Ectodermal cell (in vitro differentiated cells): ENCODE data around the gene PEMT.

Experiments used
- H3K27ac ChIP-seq: 2 replicates; pipeline ENCODE4 v1.7.0; 2013; ENCODE audit warnings: mild to moderate bottlenecking, low read depth, low read length; ENCODE audit not compliant: insufficient read depth, poor library complexity, severe bottlenecking
- H3K27me3 ChIP-seq: 2 replicates; pipeline ENCODE4 v1.7.0; 2013; ENCODE audit warnings: mild to moderate bottlenecking, low read length; ENCODE audit not compliant: insufficient read depth, control insufficient read depth, poor library complexity, severe bottlenecking
- H3K36me3 ChIP-seq: one replicate; pipeline ENCODE4 v1.7.0; 2013; ENCODE audit warnings: low read length; ENCODE audit not compliant: control insufficient read depth, insufficient read depth
- H3K4me1 ChIP-seq: one replicate; pipeline ENCODE4 v1.7.0; 2013; ENCODE audit warnings: low read length; ENCODE audit not compliant: control insufficient read depth, insufficient read depth
- H3K4me3 ChIP-seq: 2 replicates; pipeline ENCODE4 v1.7.0; 2013; ENCODE audit warnings: low read depth, low read length, control low read depth; ENCODE audit not compliant: insufficient read depth
- H3K9me3 ChIP-seq: 2 replicates; pipeline ENCODE4 v1.7.0; 2013; ENCODE audit warnings: mild to moderate bottlenecking, low read length, moderate library complexity; ENCODE audit not compliant: control insufficient read depth
- WGBS, 2 experiments: methylation state at CpG; one replicate each; pipeline ENCODE4 v1.1.7; 2013; ENCODE audit warnings: missing lambda C conversion rate in 2 of 2; 5-methylcytosine and 5-hydroxymethylcytosine counted together

Gene PEMT

DNA sequence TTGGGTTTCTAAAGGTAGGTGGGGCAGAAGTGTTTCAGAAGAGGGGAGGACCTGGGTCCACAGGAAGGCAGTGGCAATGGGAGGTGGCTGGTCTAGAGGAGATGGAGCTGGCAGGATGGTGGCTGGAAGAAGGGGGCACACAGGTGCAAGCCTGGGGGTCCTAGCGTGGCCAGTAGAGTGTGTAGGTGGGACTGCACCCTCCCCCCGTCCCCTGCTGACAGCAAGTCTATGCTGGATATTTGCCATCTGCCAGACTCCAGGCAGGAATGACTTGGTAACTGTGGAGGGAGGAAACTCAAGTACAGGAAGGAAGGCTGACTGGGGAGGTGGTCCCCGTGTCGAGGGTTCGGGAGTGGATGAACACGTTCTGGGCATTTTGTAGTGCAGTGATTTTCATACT is 106.1 kb downstream of the PEMT start:
- H3K36me3 ChIP-seq, result no peaks in the 10 kb centered on the region
- WGBS, 2 experiments, result 98% methylated on average over 6 of the region's 6 CpGs
- no peaks in the 10 kb centered on the region for H3K27me3 ChIP-seq
- no peak overlapping the region for H3K4me3 ChIP-seq
- no peaks in the 10 kb centered on the region for H3K9me3 ChIP-seq
- H3K4me1 ChIP-seq, result no peaks in the 10 kb centered on the region
- no peak overlapping the region for H3K27ac ChIP-seq

DNA sequence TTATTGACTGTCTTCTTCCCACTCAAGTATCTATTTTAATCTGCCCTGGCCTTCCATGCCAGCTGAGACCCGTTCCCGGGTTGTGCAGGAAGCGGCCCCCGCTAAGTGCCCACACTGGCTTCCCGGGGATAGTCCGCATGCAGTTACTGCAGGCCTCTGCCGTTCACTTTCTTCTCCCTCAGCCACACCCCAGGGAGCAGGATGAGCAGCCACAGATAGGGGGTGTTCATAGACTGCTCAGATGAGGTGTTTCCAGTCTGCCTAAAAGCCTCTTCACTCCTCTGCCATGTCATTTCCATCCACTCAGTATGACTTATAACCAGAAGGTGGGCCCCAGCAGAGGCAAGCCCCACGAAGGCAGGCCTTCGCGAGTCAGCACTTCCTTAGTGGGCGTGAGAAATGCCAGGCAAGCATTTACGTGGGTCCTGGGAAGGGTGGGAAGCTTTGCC is 107.0 kb downstream of the PEMT start:
- H3K27ac ChIP-seq, result no peak overlapping the region
- H3K4me3 ChIP-seq, result no peak overlapping the region
- WGBS, 2 experiments, result 78 to 80% methylated on average over 12 of the region's 12 CpGs
- no peaks in the 10 kb centered on the region for H3K9me3 ChIP-seq
- H3K4me1 ChIP-seq, result no peaks in the 10 kb centered on the region
- no peaks in the 10 kb centered on the region for H3K27me3 ChIP-seq
- no peaks in the 10 kb centered on the region for H3K36me3 ChIP-seq

DNA sequence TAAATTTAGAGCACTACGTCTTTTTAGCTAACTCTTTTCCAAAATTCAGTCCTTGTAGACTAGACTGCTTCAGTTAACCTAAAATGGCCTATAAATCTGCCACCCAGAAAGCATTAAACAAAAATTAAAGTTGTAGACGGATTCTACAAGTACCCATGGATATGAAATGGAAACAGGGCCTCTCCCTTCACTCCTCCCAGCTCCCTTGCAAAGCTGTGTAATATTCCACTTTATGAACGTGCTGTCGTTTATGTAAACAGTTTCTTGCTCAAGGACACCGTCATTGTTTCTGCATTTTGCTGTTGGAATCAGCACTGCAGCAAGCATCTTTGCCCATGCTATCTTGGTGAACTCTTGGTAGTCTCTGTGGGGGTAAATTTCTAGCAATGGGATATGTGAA is 109.6 kb downstream of the PEMT start:
- H3K9me3 ChIP-seq, result no peaks in the 10 kb centered on the region
- H3K36me3 ChIP-seq, result no peaks in the 10 kb centered on the region
- H3K4me1 ChIP-seq, result peaks cover 9% of the 10 kb centered on the region
- H3K27ac ChIP-seq, result no peak overlapping the region
- WGBS, 2 experiments, result 94 to 95% methylated on average over 5 of the region's 5 CpGs
- no peak overlapping the region for H3K4me3 ChIP-seq
- H3K27me3 ChIP-seq, result no peaks in the 10 kb centered on the region

DNA sequence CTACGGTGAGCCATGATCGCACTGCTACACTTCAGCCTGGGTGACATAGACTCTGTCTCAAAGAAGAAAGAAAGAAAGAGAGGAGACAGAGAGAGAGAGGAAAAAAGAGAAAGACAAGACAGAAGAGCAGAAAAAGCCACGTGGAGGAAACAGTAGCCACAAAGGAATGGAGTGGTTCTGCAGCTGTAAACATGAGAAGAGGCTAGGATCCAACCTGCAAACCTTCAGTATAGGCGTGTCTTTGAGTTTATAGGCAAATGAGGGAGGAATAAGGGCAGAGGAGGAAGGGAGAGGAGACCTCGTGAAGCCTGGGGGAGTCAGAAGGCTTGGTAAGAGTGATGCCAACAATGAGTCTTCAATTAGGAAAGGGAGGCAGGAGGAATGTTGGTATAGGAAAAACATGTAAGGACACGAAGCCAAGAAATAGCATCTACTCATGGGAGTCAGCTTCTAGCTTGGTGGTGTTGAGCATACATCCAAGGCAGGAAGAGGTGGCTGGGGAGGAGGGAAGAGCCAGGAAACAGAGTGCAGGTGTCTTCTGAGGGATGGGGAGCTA is 110.8 kb downstream of the PEMT start:
- Histone ChIP-seq H3K4me3 (no peak overlapping the region), H3K27me3 (no peaks in the 10 kb centered on the region), H3K9me3 (no peaks in the 10 kb centered on the region), H3K4me1 (peaks cover 9% of the 10 kb centered on the region), H3K27ac (no peak overlapping the region), H3K36me3 (no peaks in the 10 kb centered on the region)
- 94% methylated on average over 6 of the region's 6 CpGs for WGBS, 2 experiments

DNA sequence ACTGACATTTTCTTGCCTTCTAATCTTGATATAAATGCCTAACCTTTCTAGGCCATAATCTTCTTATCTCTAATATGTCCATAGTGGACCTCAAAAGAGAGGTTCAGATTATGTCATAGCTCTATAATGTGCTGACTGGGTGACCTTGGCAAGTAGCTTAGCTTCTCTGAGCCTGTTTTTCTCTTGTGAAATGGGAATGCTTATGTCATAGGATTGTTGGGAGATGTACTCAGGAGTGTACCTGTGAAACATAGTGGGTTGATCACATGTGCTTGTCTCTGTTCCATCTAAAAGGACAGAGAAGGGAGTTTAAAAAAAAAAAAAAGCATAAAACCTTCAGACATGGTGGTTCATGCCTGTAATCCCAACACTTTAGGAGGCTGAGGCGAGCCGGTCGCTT is 112.3 kb downstream of the PEMT start:
- 96% methylated on average over 3 of the region's 3 CpGs for WGBS, 2 experiments
- Histone ChIP-seq H3K27ac (no peak overlapping the region), H3K27me3 (no peaks in the 10 kb centered on the region), H3K4me3 (no peak overlapping the region), H3K4me1 (peaks cover 9% of the 10 kb centered on the region), H3K9me3 (no peaks in the 10 kb centered on the region), H3K36me3 (no peaks in the 10 kb centered on the region)

DNA sequence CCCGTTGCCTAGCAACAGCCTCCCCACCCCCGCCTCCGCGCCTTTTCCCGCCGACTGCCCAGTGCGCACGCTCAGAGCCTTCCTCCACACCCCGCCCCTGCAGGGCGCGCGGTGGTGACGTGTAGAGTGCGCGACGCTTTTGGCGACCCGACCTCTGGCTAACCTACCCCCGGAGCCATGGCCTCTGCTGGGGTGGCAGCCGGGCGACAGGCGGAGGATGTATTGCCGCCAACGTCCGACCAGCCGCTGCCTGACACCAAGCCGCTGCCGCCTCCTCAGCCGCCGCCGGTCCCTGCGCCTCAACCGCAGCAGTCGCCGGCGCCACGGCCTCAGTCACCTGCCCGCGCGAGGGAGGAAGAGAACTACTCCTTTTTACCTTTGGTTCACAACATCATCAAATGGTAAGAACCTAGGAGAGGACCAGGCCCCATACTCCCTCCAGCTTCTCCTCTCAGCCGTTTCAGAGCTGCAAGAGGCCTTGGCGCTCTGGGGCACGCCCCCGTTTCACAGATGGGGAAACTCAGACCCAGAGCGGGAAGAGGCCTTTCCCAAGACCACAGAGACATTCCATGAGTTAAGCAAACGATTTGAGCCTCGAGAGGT is 114.5 kb downstream of the PEMT start, which contains the start of gene MED9:
Gene MED9 (plus strand): TSS at position 136 of the 603 bp plus-strand sequence. CDS start 42 bp downstream, at position 178.
- peak within 1 kb of the TSS; percentile 100 for H3K4me3 ChIP-seq
- H3K9me3 ChIP-seq, result no peaks in the 10 kb centered on the region
- no peaks in the 10 kb centered on the region for H3K36me3 ChIP-seq
- 0% methylated on average over 47 of the region's 47 CpGs for WGBS, 2 experiments
- no peak within 1 kb of the TSS for H3K27ac ChIP-seq
- H3K4me1 ChIP-seq, result peaks cover 17% of the 10 kb centered on the region
- H3K27me3 ChIP-seq, result no peaks in the 10 kb centered on the region

DNA sequence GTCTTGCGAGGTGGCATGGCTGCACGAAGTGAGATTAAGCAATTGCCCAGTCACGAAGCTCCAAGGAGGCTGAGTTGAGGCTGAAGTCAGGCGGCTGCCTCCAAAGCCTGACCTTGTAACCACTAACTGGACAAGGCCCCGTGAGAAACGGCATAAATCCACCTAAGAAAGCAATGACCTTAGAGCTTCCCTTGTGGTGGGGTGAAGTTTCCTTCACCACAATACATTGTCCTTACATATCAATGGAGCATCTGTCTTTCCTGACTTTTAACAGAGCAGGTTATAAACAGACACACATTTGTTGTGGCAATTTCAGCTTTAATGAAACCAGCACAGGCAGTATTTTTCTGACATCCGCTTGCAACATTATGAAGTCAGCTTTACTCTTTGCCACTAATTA is 117.2 kb downstream of the PEMT start:
- Histone ChIP-seq H3K9me3 (no peaks in the 10 kb centered on the region), H3K4me1 (peaks cover 18% of the 10 kb centered on the region), H3K27ac (no peak overlapping the region), H3K27me3 (no peaks in the 10 kb centered on the region), H3K4me3 (no peak overlapping the region), H3K36me3 (no peaks in the 10 kb centered on the region)
- 90 to 92% methylated on average over 7 of the region's 7 CpGs for WGBS, 2 experiments

DNA sequence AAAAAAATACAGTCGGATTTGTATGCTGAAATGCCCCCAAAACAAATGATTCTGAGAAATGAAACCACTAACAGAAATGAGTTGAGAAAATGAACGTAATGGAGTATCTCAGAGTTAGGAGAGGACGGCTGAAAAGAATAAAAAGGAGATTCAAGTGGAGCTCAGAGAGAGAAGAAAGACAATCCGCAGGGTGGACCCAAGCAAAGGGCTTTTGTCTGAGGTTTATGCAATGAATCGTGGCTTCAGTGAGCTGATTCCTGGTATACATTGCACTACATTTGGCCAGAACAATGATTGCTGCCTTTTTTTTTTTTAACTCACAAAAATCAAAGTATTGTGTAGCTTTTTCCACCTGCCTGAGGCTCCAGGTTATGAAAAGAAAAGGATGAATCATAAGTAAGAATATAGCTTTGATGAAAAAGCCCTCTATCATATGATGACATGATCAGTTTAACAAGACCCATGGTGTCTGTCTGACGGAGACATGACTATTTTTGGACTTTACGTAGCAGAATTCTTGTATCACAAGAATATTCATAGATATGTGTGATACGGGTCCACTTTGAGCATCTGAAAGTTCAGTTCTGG is 119.1 kb downstream of the PEMT start:
- no peak overlapping the region for H3K27ac ChIP-seq
- 68 to 72% methylated on average over 8 of the region's 8 CpGs for WGBS, 2 experiments
- H3K27me3 ChIP-seq, result no peaks in the 10 kb centered on the region
- H3K4me1 ChIP-seq, result peaks cover 10% of the 10 kb centered on the region
- no peaks in the 10 kb centered on the region for H3K9me3 ChIP-seq
- no peaks in the 10 kb centered on the region for H3K36me3 ChIP-seq
- H3K4me3 ChIP-seq, result no peak overlapping the region

DNA sequence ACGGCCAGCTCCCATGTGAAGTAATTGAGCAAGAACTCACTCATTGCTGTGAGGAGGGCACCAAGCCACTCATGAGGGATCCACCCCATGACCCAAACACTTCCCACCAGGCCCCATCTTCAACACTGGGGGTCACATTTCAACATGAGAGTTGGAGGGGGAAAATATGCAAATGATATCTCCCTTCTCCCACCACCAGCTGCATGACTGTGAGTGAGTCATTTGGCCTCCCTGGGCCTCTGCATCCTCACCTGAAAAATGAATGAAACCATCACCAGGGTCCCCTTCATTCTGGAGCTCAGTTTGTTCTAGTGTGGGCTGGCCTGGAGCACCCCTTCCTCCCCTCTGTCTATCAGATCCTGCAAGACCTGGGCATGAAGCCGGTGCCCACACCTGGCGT is 121.5 kb downstream of the PEMT start:
- Histone ChIP-seq H3K9me3 (no peaks in the 10 kb centered on the region), H3K4me1 (peaks cover 8% of the 10 kb centered on the region), H3K36me3 (no peaks in the 10 kb centered on the region), H3K27me3 (no peaks in the 10 kb centered on the region), H3K27ac (no peak overlapping the region), H3K4me3 (no peak overlapping the region)
- 94 to 98% methylated on average over 3 of the region's 3 CpGs for WGBS, 2 experiments

DNA sequence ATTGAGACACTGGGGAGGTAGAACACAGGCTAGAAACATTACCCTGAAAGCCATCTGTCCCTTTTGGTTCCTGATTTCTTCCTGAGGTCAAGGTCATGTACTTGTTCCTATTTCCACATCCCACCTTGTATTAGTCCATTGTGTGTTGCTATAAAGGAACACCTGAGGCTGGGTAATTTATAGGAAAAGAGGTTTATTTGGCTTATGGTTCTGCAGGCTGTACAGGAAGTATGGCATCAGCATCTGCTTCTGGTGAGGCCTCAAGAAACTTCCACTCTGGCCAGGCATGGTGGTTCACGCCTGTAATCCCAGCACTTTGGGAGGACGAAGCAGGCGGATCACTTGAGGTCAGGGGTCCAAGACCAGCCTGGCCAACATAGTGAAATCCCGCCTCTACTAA is 122.2 kb downstream of the PEMT start:
- no peaks in the 10 kb centered on the region for H3K36me3 ChIP-seq
- H3K27me3 ChIP-seq, result peaks cover 6% of the 10 kb centered on the region
- 90 to 93% methylated on average over 4 of the region's 4 CpGs for WGBS, 2 experiments
- no peaks in the 10 kb centered on the region for H3K9me3 ChIP-seq
- peaks cover 8% of the 10 kb centered on the region for H3K4me1 ChIP-seq
- H3K27ac ChIP-seq, result no peak overlapping the region
- no peak overlapping the region for H3K4me3 ChIP-seq
